ENCODE measurements around the gene TTYH1. TPM values are rescaled to one million over a fixed set of nuclear protein-coding genes. Genes with fewer than 3 reads are reported as not detected.

TTYH1 gene
- total and polyA plus RNA-seq, 2 of the 8 experiments (the other 6 are each of a cell fraction or from before 2014, with no cell fraction given), result 26.7 to 46.5 TPM

DNA sequence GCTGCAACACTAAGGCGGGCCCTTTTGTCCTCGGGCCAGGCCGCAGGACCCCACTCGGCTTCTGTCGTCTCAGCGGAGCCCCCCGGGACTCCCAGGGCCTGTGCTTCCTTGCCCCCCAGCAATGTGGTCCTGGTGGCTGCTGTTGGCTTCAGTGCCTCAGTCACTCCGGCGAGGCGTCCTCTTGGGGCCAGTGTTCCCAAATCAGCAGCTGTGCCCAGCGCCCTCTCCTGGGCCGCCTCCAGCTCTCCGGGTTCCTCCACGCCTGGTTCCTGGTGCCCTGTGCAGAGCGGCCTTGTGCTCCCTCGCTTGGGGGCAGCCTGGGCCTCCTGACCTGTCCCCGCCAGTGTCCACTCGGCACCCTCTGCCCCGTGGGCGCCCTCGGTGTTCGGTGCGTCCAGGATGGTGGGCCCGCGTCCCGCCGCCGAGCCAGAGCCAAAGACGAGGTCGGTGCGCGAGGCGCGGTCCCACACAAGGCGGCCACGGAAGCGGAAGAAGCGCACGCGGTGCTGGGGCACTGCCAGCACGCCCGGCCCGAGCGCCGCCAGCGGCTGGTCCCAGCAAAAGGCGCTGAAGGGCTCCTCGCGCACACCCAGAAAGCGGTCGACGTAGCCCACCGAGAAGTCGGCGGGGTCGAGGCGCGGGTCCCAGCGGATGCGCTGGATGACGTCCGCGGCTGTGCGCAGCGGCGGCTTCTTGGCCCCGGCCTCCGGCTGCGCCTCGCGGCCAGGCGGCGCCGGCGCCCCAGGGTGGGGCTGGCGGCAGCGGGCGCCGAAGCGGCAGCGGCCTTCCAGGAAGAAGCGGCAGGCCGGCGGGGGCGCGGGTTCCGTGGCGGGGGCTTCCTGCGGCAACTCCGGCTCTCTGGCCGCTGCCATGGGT is 47.6 kb downstream of the TTYH1 start (continued):
- TF ChIP-seq ASH2L (IDR thresholded peaks at IDR 0.05; ENCODE audit: low read length) (peak; percentile 77), POLR2AphosphoS5 (IDR thresholded peaks at IDR 0.05; ENCODE audit: low read depth, low read length) (peak; percentile 65)

Measured in H1 (cell line).